Effector memory CD8-positive, alpha-beta T cell (primary cell): ENCODE data around the gene FLOT1.
A peak's percentile ranks its signal among the peaks of the same experiment; 100 is the strongest.

Experiments used
- ATAC-seq: fragments of 150-1000 bp; cut with Tn5 transposase; replicated peaks from 2 replicates; pipeline ENCODE4 v1.10.0; 2021; ENCODE audit warnings: mild to moderate bottlenecking, moderate library complexity
- DNase-seq, 3 experiments: peaks; one replicate each; pipeline ENCODE4 v3.0.0; 2021
- H3K27ac Mint-ChIP-seq, 2 donors: one replicate each; pipeline ENCODE4 v1.8.0; 2022; ENCODE audit warnings: mild to moderate bottlenecking in 2 of 2, mixed read lengths in 2 of 2, moderate library complexity in 2 of 2
- H3K27me3 Mint-ChIP-seq, 2 donors: one replicate each; pipeline ENCODE4 v1.8.0; 2022; ENCODE audit warnings: mixed read lengths in 2 of 2
- H3K36me3 Mint-ChIP-seq: one replicate; pipeline ENCODE4 v1.8.0; 2022; ENCODE audit warnings: mild to moderate bottlenecking, moderate library complexity, mixed read lengths; ENCODE audit not compliant: insufficient read depth
- H3K4me1 Mint-ChIP-seq, 2 donors: one replicate each; pipeline ENCODE4 v1.8.0; 2022; ENCODE audit warnings: low read depth in 2 of 2, mixed read lengths in 2 of 2
- H3K4me3 Mint-ChIP-seq, 2 donors: one replicate each; pipeline ENCODE4 v1.8.0; 2022; ENCODE audit warnings: mild to moderate bottlenecking in 2 of 2, mixed read lengths in 2 of 2, moderate library complexity in 2 of 2
- H3K9me3 Mint-ChIP-seq, 2 donors: one replicate each; pipeline ENCODE4 v1.8.0; 2022; ENCODE audit warnings: mixed read lengths in 2 of 2
- total RNA-seq, 9 experiments: gene quantifications; one replicate each; lab custom pipeline; 2026; lab: John Stamatoyannopoulos, UW

The FLOT1 gene
- total RNA-seq: 44.4 to 81.0 (median 60.2) reads per million in 9 experiments

GRCh38 chr6:30742316-30743098 lies at the start of gene FLOT1:
Gene FLOT1, minus strand, starts transcription at chr6:30742687. Its CDS starts 498 bp downstream, at chr6:30742189.
- H3K9me3 Mint-ChIP-seq: no peaks in the 10 kb centered on the region
- no peaks in the 10 kb centered on the region for H3K27me3 Mint-ChIP-seq
- ATAC-seq (peak; percentile 77), DNase-seq (peak; percentile 86 to 91 (median 91))
- H3K4me3 Mint-ChIP-seq: peak within 1 kb of the TSS; percentile 90 to 97
- H3K36me3 Mint-ChIP-seq: peaks cover 42% of the 10 kb centered on the region
- H3K4me1 Mint-ChIP-seq: peaks cover 41 to 49% of the 10 kb centered on the region in 2 donors
- peak within 1 kb of the TSS; percentile 94 to 96 for H3K27ac Mint-ChIP-seq

GRCh38 chr6:30790724-30791383 lies 48.4 kb upstream of the FLOT1 start:
- peaks cover 17 to 18% of the 10 kb centered on the region in 2 donors for H3K4me1 Mint-ChIP-seq
- H3K27me3 Mint-ChIP-seq: no peaks in the 10 kb centered on the region
- ATAC-seq: no peak
- H3K9me3 Mint-ChIP-seq: no peaks in the 10 kb centered on the region
- no peak for DNase-seq
- H3K27ac Mint-ChIP-seq: peak overlapping the region; percentile 13 to 66
- H3K4me3 Mint-ChIP-seq: no peak overlapping the region
- H3K36me3 Mint-ChIP-seq: peaks cover 3% of the 10 kb centered on the region

GRCh38 chr6:30789606-30790005 lies 47.1 kb upstream of the FLOT1 start:
- no peak overlapping the region for H3K27ac Mint-ChIP-seq
- peaks cover 3% of the 10 kb centered on the region for H3K36me3 Mint-ChIP-seq
- H3K4me1 Mint-ChIP-seq: peaks cover 18 to 20% of the 10 kb centered on the region in 2 donors
- no peak for ATAC-seq
- no peak for DNase-seq
- no peak overlapping the region for H3K4me3 Mint-ChIP-seq
- no peaks in the 10 kb centered on the region for H3K9me3 Mint-ChIP-seq
- no peaks in the 10 kb centered on the region for H3K27me3 Mint-ChIP-seq

- DNase-seq (no peak), ATAC-seq (no peak)
- H3K27ac Mint-ChIP-seq: peak overlapping the region in 1 of 2 donors; percentile 22
- H3K9me3 Mint-ChIP-seq: no peaks in the 10 kb centered on the region
- H3K4me3 Mint-ChIP-seq: no peak overlapping the region
- peaks cover 9 to 12% of the 10 kb centered on the region in 2 donors for H3K4me1 Mint-ChIP-seq
- H3K27me3 Mint-ChIP-seq: no peaks in the 10 kb centered on the region
- peaks cover 3% of the 10 kb centered on the region for H3K36me3 Mint-ChIP-seq
Measured at GRCh38 chr6:30787954-30788353, 45.5 kb upstream of the FLOT1 start.

GRCh38 chr6:30782425-30783014 lies 40.0 kb upstream of the FLOT1 start:
- Mint-ChIP-seq H3K36me3 (no peaks in the 10 kb centered on the region), H3K9me3 (no peaks in the 10 kb centered on the region), H3K27ac (no peak overlapping the region), H3K27me3 (no peaks in the 10 kb centered on the region), H3K4me1 (peaks cover 2 to 4% of the 10 kb centered on the region in 2 donors), H3K4me3 (no peak overlapping the region)
- DNase-seq: no peak
- no peak for ATAC-seq

- H3K4me3 Mint-ChIP-seq: no peak overlapping the region
- H3K4me1 Mint-ChIP-seq: peaks cover 4% of the 10 kb centered on the region in 2 donors
- H3K27me3 Mint-ChIP-seq: no peaks in the 10 kb centered on the region
- no peaks in the 10 kb centered on the region for H3K9me3 Mint-ChIP-seq
- no peak overlapping the region for H3K27ac Mint-ChIP-seq
- ATAC-seq (no peak), DNase-seq (no peak)
- no peaks in the 10 kb centered on the region for H3K36me3 Mint-ChIP-seq
Measured at GRCh38 chr6:30781743-30782424, 39.4 kb upstream of the FLOT1 start.

GRCh38 chr6:30781395-30781742 lies 38.9 kb upstream of the FLOT1 start:
- H3K4me3 Mint-ChIP-seq: no peak overlapping the region
- ATAC-seq: no peak

GRCh38 chr6:30780642-30780920 lies 38.1 kb upstream of the FLOT1 start:
- DNase-seq (no peak), ATAC-seq (no peak)
- no peak overlapping the region for H3K27ac Mint-ChIP-seq
- H3K4me3 Mint-ChIP-seq: no peak overlapping the region
- H3K27me3 Mint-ChIP-seq: no peaks in the 10 kb centered on the region
- H3K9me3 Mint-ChIP-seq: no peaks in the 10 kb centered on the region
- peaks cover 4% of the 10 kb centered on the region in 2 donors for H3K4me1 Mint-ChIP-seq
- no peaks in the 10 kb centered on the region for H3K36me3 Mint-ChIP-seq

More at GRCh38 chr6:30781395-30781742, 38.9 kb upstream of the FLOT1 start:
- DNase-seq: no peak
- Mint-ChIP-seq H3K27ac (no peak overlapping the region), H3K4me1 (peaks cover 4% of the 10 kb centered on the region in 2 donors), H3K9me3 (no peaks in the 10 kb centered on the region), H3K36me3 (no peaks in the 10 kb centered on the region), H3K27me3 (no peaks in the 10 kb centered on the region)

GRCh38 chr6:30779850-30780641 lies 37.6 kb upstream of the FLOT1 start:
- no peak for ATAC-seq
- Mint-ChIP-seq H3K27me3 (no peaks in the 10 kb centered on the region), H3K4me1 (peaks cover 1 to 2% of the 10 kb centered on the region in 2 donors)

GRCh38 chr6:30778001-30778635 lies 35.6 kb upstream of the FLOT1 start:
- no peak overlapping the region for H3K4me3 Mint-ChIP-seq
- H3K27me3 Mint-ChIP-seq: no peaks in the 10 kb centered on the region
- ATAC-seq (no peak), DNase-seq (no peak)
- no peaks in the 10 kb centered on the region for H3K9me3 Mint-ChIP-seq
- peak overlapping the region in 1 of 2 donors; percentile 6 for H3K27ac Mint-ChIP-seq
- H3K4me1 Mint-ChIP-seq: peaks cover 0 to 2% of the 10 kb centered on the region in 2 donors
- H3K36me3 Mint-ChIP-seq: no peaks in the 10 kb centered on the region

More at GRCh38 chr6:30779850-30780641, 37.6 kb upstream of the FLOT1 start:
- H3K27ac Mint-ChIP-seq: no peak overlapping the region
- no peak overlapping the region for H3K4me3 Mint-ChIP-seq
- H3K9me3 Mint-ChIP-seq: no peaks in the 10 kb centered on the region
- no peaks in the 10 kb centered on the region for H3K36me3 Mint-ChIP-seq
- no peak for DNase-seq

- Mint-ChIP-seq H3K27me3 (no peaks in the 10 kb centered on the region), H3K9me3 (no peaks in the 10 kb centered on the region), H3K36me3 (no peaks in the 10 kb centered on the region), H3K4me1 (peaks cover 0 to 2% of the 10 kb centered on the region in 2 donors), H3K4me3 (no peak overlapping the region), H3K27ac (no peak overlapping the region)
- DNase-seq: no peak
- no peak for ATAC-seq
Measured at GRCh38 chr6:30777155-30777485, 34.6 kb upstream of the FLOT1 start.

GRCh38 chr6:30776390-30777154 lies 34.1 kb upstream of the FLOT1 start:
- no peaks in the 10 kb centered on the region for H3K36me3 Mint-ChIP-seq
- no peak for DNase-seq
- peaks cover 0 to 2% of the 10 kb centered on the region in 2 donors for H3K4me1 Mint-ChIP-seq
- H3K9me3 Mint-ChIP-seq: no peaks in the 10 kb centered on the region
- no peak for ATAC-seq
- H3K27ac Mint-ChIP-seq: no peak overlapping the region
- H3K27me3 Mint-ChIP-seq: no peaks in the 10 kb centered on the region
- H3K4me3 Mint-ChIP-seq: no peak overlapping the region
